ENCODE data around the gene CHI3L1.

CHI3L1 gene

DNA sequence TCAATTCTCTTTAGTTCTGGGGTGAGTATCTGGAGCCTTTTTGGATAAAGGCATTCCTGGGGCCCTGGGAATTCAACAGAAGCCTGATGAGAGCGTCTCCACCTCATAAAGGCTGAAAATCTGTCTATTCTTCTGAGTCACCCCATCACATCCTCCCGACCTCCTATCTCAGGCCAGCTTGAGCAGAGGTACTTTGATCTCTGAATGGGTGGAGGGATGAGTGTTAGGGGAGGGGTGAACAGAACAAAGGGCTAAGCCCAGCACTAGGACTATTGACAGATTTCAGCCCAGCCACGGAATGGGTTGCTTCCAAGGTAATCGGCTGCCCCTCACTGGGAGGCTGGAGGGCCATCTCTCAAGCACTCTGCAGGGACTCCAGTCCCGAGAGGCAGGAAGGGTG is 8.4 kb downstream of the CHI3L1 start:
- no peak overlapping the region for H3K27ac ChIP-seq
- TF ChIP-seq, protein P1, sequence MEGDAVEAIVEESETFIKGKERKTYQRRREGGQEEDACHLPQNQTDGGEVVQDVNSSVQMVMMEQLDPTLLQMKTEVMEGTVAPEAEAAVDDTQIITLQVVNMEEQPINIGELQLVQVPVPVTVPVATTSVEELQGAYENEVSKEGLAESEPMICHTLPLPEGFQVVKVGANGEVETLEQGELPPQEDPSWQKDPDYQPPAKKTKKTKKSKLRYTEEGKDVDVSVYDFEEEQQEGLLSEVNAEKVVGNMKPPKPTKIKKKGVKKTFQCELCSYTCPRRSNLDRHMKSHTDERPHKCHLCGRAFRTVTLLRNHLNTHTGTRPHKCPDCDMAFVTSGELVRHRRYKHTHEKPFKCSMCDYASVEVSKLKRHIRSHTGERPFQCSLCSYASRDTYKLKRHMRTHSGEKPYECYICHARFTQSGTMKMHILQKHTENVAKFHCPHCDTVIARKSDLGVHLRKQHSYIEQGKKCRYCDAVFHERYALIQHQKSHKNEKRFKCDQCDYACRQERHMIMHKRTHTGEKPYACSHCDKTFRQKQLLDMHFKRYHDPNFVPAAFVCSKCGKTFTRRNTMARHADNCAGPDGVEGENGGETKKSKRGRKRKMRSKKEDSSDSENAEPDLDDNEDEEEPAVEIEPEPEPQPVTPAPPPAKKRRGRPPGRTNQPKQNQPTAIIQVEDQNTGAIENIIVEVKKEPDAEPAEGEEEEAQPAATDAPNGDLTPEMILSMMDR (IDR thresholded peaks at IDR 0.05) = no peak
- no peak overlapping the region for H3K4me2 ChIP-seq (ENCODE audit: low read length)
- H2AFZ ChIP-seq = no peak overlapping the region
- no peak overlapping the region for H3K9ac ChIP-seq
- H3K36me3 ChIP-seq (ENCODE audit: control insufficient read depth, insufficient read depth, low read length) = no peaks in the 10 kb centered on the region
- no peaks in the 10 kb centered on the region for H3K27me3 ChIP-seq (ENCODE audit: control insufficient read depth, insufficient read depth, low read length)
- no peak overlapping the region for H3K4me3 ChIP-seq (ENCODE audit: low read depth, low read length)
- H3K4me1 ChIP-seq = no peaks in the 10 kb centered on the region
- H3K79me2 ChIP-seq = no peaks in the 10 kb centered on the region
- H3K9me3 ChIP-seq (ENCODE audit: control insufficient read depth, low read length) = no peaks in the 10 kb centered on the region

DNA sequence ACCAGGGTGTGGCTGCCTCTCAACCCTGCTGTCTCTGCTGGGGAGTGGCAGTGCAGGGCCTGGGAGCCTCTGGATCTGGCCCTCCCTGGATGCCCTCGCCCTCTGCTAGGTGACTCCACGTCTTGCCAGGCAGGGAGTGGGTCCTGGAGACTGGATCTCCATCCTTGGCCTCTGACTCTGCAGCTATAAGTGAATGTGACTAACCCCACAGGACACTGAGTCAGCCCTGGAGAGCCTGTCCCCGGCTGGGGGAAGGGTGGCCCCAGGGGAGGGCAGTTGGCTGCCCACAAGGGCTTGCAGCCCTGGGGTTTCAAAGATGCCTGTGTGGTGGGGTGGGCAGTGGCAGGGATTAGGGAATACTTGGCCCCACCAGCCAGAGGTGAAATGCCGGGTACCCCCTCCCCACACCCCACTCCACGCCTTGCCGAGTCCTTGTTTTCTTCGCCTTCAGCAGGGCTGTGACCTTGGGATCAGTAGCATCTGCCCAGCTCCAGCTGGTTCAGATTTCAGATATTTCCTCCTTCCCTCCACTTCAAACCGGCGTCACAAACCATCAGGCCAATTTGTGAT is 8.9 kb downstream of the CHI3L1 start:
- Histone ChIP-seq H3K4me2 (ENCODE audit: low read length) (no peak overlapping the region), H3K27me3 (ENCODE audit: control insufficient read depth, insufficient read depth, low read length) (no peaks in the 10 kb centered on the region), H2AFZ (no peak overlapping the region), H3K9me3 (ENCODE audit: control insufficient read depth, low read length) (no peaks in the 10 kb centered on the region), H3K36me3 (ENCODE audit: control insufficient read depth, insufficient read depth, low read length) (no peaks in the 10 kb centered on the region), H3K4me3 (ENCODE audit: low read depth, low read length) (no peak overlapping the region), H3K4me1 (no peaks in the 10 kb centered on the region), H3K27ac (no peak overlapping the region), H3K79me2 (no peaks in the 10 kb centered on the region), H3K9ac (no peak overlapping the region)
- TF ChIP-seq, protein P1 (IDR thresholded peaks at IDR 0.05) = no peak

DNA sequence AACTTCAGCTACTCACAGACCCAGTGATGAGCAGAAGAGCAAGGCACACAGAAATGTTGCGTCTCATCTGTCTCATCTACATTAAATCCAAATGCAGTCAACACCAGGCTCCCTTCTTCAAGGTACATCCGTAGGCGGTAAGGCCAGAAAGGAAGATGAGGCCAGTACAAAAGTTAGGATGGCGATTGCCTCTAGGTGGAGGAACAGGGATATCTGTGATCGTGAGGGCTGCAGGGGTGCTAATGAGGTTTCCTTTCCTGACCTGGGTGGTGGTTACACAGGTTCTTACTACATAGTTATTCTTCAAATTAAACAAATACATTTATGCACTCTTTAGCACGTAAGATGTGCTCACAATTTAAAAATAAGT is 9.5 kb downstream of the CHI3L1 start:
- no peaks in the 10 kb centered on the region for H3K27me3 ChIP-seq (ENCODE audit: control insufficient read depth, insufficient read depth, low read length)
- H3K79me2 ChIP-seq = no peaks in the 10 kb centered on the region
- H3K9ac ChIP-seq = no peak overlapping the region
- no peak overlapping the region for H3K4me2 ChIP-seq (ENCODE audit: low read length)
- H3K4me3 ChIP-seq (ENCODE audit: low read depth, low read length) = no peak overlapping the region
- H3K4me1 ChIP-seq = no peaks in the 10 kb centered on the region
- H3K27ac ChIP-seq = no peak overlapping the region
- TF ChIP-seq, protein P1 (IDR thresholded peaks at IDR 0.05) = no peak
- no peaks in the 10 kb centered on the region for H3K9me3 ChIP-seq (ENCODE audit: control insufficient read depth, low read length)
- no peaks in the 10 kb centered on the region for H3K36me3 ChIP-seq (ENCODE audit: control insufficient read depth, insufficient read depth, low read length)
- H2AFZ ChIP-seq = no peak overlapping the region

DNA sequence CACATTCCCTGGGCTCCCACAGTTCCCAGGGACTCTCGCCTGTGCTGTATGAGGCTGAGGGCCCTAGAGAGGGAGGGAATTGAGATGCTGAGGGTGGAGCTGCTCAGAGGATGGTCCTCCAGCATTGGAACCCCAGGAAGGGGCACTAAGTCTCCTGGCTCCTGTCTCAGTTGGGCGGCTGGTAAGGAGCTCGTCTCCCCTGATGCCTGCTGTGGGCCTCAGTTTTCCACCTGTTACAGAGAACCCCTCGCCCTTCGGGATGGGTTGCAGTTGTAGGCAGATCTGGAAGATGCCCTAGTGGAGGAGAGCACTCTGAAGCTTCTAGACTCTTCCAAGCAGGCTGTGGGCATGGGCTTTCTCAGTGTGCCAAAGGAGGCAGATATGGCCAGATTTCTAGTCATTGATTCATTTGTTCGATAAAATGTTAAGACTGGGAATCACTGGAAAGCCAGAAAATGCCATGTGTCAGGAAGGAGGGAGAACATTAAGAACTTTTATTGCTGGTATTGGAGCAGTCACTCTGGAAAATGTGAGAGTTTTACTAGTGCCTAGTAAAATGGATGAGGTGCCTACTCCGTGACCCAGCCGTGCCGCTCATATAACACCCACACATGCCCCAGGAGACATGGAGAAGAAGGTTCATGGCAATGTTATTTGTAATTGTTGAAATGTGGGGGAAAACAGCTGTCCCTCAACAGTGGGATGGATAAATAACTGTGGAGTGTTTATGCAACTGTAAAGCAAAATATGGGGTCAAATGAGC is 10.1 kb downstream of the CHI3L1 start:
- Histone ChIP-seq H3K4me1 (no peaks in the 10 kb centered on the region), H3K9ac (no peak overlapping the region), H3K36me3 (ENCODE audit: control insufficient read depth, insufficient read depth, low read length) (no peaks in the 10 kb centered on the region), H3K27ac (no peak overlapping the region), H3K4me2 (ENCODE audit: low read length) (no peak overlapping the region), H3K79me2 (no peaks in the 10 kb centered on the region), H3K27me3 (ENCODE audit: control insufficient read depth, insufficient read depth, low read length) (no peaks in the 10 kb centered on the region), H2AFZ (no peak overlapping the region), H3K9me3 (ENCODE audit: control insufficient read depth, low read length) (no peaks in the 10 kb centered on the region), H3K4me3 (ENCODE audit: low read depth, low read length) (no peak overlapping the region)
- TF ChIP-seq, protein P1 (IDR thresholded peaks at IDR 0.05) = no peak

DNA sequence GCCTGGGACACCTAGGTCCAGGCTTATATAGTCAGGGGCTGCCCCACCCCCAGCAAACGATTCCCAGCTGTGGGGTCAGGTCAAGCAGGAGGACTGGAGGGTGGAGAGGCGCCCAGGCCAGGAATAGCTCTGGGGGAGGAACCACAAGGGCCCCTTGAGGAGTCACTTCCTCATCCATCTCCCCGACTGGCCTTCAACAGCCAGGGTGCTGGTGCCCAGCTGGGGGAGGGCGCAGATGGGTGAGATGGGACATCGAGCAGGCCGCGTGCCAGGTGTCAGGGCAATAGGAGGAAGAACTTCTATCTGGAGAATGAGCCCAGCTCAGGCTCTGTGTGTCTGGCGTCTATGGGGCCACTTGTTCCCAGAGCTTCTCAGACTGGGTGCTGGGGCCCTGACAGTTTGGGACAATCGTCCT is 10.7 kb downstream of the CHI3L1 start:
- H3K4me2 ChIP-seq (ENCODE audit: low read length) = no peak overlapping the region
- H3K9ac ChIP-seq = no peak overlapping the region
- no peaks in the 10 kb centered on the region for H3K27me3 ChIP-seq (ENCODE audit: control insufficient read depth, insufficient read depth, low read length)
- no peaks in the 10 kb centered on the region for H3K9me3 ChIP-seq (ENCODE audit: control insufficient read depth, low read length)
- no peak overlapping the region for H3K4me3 ChIP-seq (ENCODE audit: low read depth, low read length)
- TF ChIP-seq, protein P1 (IDR thresholded peaks at IDR 0.05) = no peak
- no peaks in the 10 kb centered on the region for H3K79me2 ChIP-seq
- H3K27ac ChIP-seq = no peak overlapping the region
- H3K36me3 ChIP-seq (ENCODE audit: control insufficient read depth, insufficient read depth, low read length) = no peaks in the 10 kb centered on the region
- no peak overlapping the region for H2AFZ ChIP-seq
- no peaks in the 10 kb centered on the region for H3K4me1 ChIP-seq
